Osteocyte (in vitro differentiated cells): ENCODE data around the gene RNF4. TPM values are rescaled to one million over a fixed set of nuclear protein-coding genes. Genes with fewer than 3 reads are reported as not detected.
"Not testable (repeated sequence)": the region's sequence is repeated elsewhere in the genome, so short reads cannot be mapped to it uniquely, and the experiment has no call there.

Source experiments
- DNase-seq: peaks from one replicate; pipeline ENCODE4 v3.0.0; 2021; ENCODE audit warnings: mixed read lengths; ENCODE audit not compliant: unreplicated experiment; ENCODE audit errors: extremely low spot score
- H3K27ac Mint-ChIP-seq: one replicate; pipeline ENCODE4 v1.8.0; 2021; ENCODE audit warnings: mild to moderate bottlenecking, mixed read lengths; ENCODE audit not compliant: unreplicated experiment
- H3K27me3 Mint-ChIP-seq: one replicate; pipeline ENCODE4 v1.8.0; 2021; ENCODE audit warnings: mixed read lengths; ENCODE audit not compliant: unreplicated experiment
- H3K36me3 Mint-ChIP-seq: one replicate; pipeline ENCODE4 v1.8.0; 2021; ENCODE audit warnings: mixed read lengths; ENCODE audit not compliant: unreplicated experiment
- H3K4me1 Mint-ChIP-seq: one replicate; pipeline ENCODE4 v1.8.0; 2021; ENCODE audit warnings: mixed read lengths; ENCODE audit not compliant: unreplicated experiment
- H3K4me3 Mint-ChIP-seq: one replicate; pipeline ENCODE4 v1.8.0; 2021; ENCODE audit warnings: mild to moderate bottlenecking, moderate library complexity, mixed read lengths; ENCODE audit not compliant: unreplicated experiment
- H3K9me3 Mint-ChIP-seq: one replicate; pipeline ENCODE4 v1.8.0; 2021; ENCODE audit warnings: mixed read lengths; ENCODE audit not compliant: unreplicated experiment
- total RNA-seq: library from RNA; stranded (reverse); gene quantifications from 2 replicates; pipeline ENCODE4 v1.2.1, GENCODE V29; 2021
- TF ChIP-seq, protein P1 (sequence below): fragments of 200-600 bp; sonication (generic); IDR thresholded peaks from 2 replicates; pipeline ENCODE4 v1.5.0; 2021; ENCODE audit warnings: antibody characterized with exemption, mild to moderate bottlenecking, moderate library complexity

Gene RNF4
- total RNA-seq, 1 donor from 2014 or later, result 57.6 TPM

DNA sequence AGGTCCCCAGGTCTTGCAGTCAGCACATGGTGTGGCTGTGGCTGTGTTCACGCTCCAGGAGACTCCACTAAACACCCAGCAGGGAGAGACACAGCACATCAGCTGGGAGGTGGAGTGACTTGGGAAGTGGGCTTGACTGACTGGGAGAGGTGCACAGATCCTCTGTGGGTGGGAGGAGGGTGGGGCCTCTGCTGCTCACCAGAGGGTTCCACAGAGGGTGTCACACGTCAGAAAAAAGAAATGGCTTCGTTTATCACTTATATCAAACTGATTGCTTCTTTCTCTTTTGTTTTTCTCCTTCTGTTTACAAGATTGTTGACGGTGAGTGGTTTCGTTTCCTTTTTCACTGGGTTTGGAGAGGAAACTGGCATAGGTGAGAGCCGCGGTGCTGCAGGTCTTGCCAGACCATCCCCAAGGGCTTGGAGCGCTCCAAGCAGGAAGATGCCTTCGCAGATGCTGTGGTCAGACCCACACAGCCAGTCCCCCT is 42.8 kb downstream of the RNF4 start:
- peaks cover 3% of the 10 kb centered on the region for H3K4me1 Mint-ChIP-seq
- peaks cover 29% of the 10 kb centered on the region for H3K36me3 Mint-ChIP-seq
- H3K27ac Mint-ChIP-seq, result no peak overlapping the region
- TF ChIP-seq, protein P1, sequence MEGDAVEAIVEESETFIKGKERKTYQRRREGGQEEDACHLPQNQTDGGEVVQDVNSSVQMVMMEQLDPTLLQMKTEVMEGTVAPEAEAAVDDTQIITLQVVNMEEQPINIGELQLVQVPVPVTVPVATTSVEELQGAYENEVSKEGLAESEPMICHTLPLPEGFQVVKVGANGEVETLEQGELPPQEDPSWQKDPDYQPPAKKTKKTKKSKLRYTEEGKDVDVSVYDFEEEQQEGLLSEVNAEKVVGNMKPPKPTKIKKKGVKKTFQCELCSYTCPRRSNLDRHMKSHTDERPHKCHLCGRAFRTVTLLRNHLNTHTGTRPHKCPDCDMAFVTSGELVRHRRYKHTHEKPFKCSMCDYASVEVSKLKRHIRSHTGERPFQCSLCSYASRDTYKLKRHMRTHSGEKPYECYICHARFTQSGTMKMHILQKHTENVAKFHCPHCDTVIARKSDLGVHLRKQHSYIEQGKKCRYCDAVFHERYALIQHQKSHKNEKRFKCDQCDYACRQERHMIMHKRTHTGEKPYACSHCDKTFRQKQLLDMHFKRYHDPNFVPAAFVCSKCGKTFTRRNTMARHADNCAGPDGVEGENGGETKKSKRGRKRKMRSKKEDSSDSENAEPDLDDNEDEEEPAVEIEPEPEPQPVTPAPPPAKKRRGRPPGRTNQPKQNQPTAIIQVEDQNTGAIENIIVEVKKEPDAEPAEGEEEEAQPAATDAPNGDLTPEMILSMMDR, result no peak
- H3K4me3 Mint-ChIP-seq, result no peak overlapping the region
- H3K9me3 Mint-ChIP-seq, result no peaks in the 10 kb centered on the region
- no peak for DNase-seq
- H3K27me3 Mint-ChIP-seq, result no peaks in the 10 kb centered on the region

DNA sequence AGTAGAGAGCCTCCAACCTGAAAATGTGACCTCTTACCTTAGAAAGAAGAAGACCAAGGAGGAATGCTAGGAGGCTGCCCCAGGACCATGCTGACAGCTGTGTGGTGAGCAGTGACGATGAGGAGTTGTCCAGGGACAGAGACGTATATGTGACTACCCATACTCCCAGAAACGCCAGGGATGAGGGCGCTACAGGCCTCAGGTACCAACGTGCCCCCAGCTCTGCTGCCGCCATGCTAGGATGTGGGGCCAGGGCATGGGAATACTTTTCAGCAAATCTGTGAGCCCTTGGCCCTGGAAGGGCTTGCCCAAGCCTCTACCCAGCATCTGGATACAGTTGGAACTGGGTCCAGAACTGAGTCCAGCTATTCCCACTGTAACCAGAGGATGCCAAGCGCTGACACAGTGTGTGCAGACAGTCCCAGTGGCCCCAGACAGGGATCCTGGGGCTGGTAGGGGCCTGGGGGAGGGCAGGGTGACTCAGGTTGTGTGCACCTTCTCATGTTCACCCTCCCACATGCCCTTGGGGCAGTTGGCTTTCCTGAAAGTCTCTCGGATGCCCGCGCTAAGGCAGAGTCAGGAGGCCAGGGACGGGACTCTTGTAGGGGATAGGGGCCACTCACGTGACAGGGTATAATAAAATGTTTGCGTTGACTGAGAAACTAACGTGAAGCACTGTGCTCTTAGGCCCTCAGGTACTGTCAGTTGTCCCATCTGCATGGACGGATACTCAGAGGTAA is 43.7 kb downstream of the RNF4 start:
- H3K9me3 Mint-ChIP-seq, result no peaks in the 10 kb centered on the region
- DNase-seq, result no peak
- TF ChIP-seq, protein P1, result no peak
- H3K36me3 Mint-ChIP-seq, result peaks cover 28% of the 10 kb centered on the region
- H3K4me3 Mint-ChIP-seq, result no peak overlapping the region
- H3K4me1 Mint-ChIP-seq, result peaks cover 2% of the 10 kb centered on the region
- H3K27me3 Mint-ChIP-seq, result no peaks in the 10 kb centered on the region
- no peak overlapping the region for H3K27ac Mint-ChIP-seq

DNA sequence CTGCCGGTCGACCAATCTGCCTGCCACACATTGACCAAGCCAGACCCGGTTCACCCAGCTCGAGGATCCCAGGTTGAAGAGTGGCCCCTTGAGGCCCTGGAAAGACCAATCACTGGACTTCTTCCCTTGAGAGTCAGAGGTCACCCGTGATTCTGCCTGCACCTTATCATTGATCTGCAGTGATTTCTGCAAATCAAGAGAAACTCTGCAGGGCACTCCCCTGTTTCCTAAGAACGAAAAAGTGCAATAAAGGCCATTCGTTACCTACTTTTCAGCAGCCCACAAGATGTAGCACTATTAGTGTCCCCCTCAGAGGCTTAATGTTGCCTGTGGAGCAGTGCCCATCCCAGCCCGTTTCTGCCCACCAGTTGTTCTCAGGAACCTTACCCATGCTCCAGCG is 45.3 kb downstream of the RNF4 start:
- peaks cover 26% of the 10 kb centered on the region for H3K36me3 Mint-ChIP-seq
- not testable (repeated sequence) for H3K4me3 Mint-ChIP-seq, H3K27me3 Mint-ChIP-seq, H3K27ac Mint-ChIP-seq, H3K4me1 Mint-ChIP-seq, DNase-seq, H3K9me3 Mint-ChIP-seq

DNA sequence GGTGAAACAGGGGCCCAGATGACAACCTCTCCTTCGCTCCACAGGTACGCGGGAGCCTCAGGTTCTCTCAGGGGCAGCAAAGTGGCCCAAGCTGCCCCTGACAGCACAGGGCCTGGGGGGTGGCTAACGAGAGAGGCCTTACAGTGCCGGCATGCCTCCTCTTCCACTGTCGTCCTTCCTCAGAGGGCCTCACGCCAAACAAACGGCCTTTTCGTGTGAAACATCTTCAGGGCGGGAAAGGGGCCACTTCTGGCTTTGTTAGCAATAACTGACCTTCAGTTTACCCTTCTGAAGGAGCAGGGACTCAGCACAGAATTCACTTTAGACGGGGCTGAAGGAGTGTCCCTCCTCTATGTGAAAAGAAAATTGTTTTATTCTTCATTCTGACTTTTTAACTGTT is 46.0 kb downstream of the RNF4 start:
- not testable (repeated sequence) for H3K9me3 Mint-ChIP-seq, H3K4me1 Mint-ChIP-seq, DNase-seq, H3K4me3 Mint-ChIP-seq, H3K27me3 Mint-ChIP-seq, H3K27ac Mint-ChIP-seq
- H3K36me3 Mint-ChIP-seq, result peaks cover 25% of the 10 kb centered on the region

DNA sequence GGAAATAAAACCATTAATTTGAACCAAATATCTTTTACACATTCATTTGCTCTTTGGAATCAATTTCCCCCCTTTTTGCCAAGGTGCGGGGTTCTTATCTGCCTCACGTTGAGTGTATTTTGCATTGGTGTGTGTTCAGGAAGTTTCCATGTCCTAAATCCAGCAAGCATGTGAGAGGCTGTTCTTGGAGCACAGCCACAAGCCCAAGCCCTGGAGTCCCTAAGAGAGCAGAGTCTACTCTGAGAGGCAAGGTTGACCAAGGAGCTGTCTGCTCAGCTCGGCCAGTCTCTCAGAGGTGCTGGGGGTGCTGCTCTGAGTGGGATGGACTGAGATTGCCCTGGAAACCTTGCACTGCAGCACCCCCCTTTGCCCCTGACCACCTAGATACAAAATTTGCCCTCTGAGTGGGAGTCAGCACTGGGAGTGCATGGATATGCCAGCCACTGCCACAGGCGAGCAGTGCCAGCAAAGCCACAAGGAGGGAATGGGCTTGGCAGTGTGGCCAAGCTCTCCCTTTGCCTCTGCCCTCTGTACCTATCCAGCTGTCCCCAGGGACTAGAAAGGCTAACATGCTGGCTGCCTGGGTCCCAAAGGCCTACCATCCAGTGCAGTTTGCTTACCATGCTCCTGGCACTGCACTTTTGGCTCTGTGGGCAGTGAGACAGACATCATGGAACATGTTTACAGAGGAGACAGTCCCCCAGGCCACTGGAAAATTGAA is 47.1 kb downstream of the RNF4 start:
- no peaks in the 10 kb centered on the region for H3K27me3 Mint-ChIP-seq
- DNase-seq, result no peak
- H3K27ac Mint-ChIP-seq, result peak overlapping the region; percentile 44
- peaks cover 23% of the 10 kb centered on the region for H3K36me3 Mint-ChIP-seq
- TF ChIP-seq, protein P1, result no peak
- H3K4me1 Mint-ChIP-seq, result peaks cover 3% of the 10 kb centered on the region
- no peak overlapping the region for H3K4me3 Mint-ChIP-seq
- no peaks in the 10 kb centered on the region for H3K9me3 Mint-ChIP-seq

DNA sequence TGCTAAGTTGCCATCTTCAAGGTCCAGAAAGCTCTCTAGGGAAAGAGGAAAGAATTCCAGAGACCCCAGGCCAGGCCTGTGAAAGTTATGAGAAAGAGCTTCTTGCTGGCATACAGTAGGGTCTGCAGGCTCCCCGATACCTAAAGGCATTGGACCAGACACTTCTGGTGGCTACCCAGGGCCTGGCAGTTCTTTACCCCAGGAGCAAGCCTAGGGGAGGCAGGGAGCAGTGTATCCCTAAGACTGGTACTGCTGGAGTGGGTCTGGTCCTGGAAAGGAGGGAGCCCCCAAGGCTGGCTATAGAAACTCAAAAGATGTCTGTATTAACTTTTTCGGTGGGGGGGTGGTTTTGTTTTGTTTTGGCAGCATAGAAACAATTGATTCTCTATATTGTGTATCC is 47.7 kb downstream of the RNF4 start:
- Mint-ChIP-seq H3K9me3 (no peaks in the 10 kb centered on the region), H3K27me3 (no peaks in the 10 kb centered on the region), H3K4me1 (peaks cover 3% of the 10 kb centered on the region), H3K27ac (peak overlapping the region; percentile 44), H3K36me3 (peaks cover 23% of the 10 kb centered on the region), H3K4me3 (no peak overlapping the region)
- TF ChIP-seq, protein P1, result no peak
- DNase-seq, result no peak
